ENCODE data around the gene GATA3. TPM values are rescaled to one million over a fixed set of nuclear protein-coding genes. Genes with fewer than 3 reads are reported as not detected.

Gene GATA3
- total RNA-seq, 1 experiment from 2014 or later: 3.1 TPM

- peaks cover 3% of the 10 kb centered on the region for H3K4me1 ChIP-seq (ENCODE audit: insufficient read depth, low read length, poor library complexity, severe bottlenecking)
- POLR2A ChIA-PET (ENCODE audit: low non-redundant PET): no interaction called here
- H3K27ac ChIP-seq (ENCODE audit: low read depth, low read length, poor library complexity, severe bottlenecking): no peak overlapping the region
- no peak for TF ChIP-seq EZH2 (IDR thresholded peaks at IDR 0.05; ENCODE audit: borderline replicate concordance, low read depth, low read length, poor library complexity, severe bottlenecking)
- no peak for TF ChIP-seq CTCF (conservative IDR thresholded peaks at IDR 0.05; ENCODE audit: low read depth, low read length)
- H3K27me3 ChIP-seq (replicated peaks; ENCODE audit: insufficient read depth, low read depth, low read length, poor library complexity): no peaks in the 10 kb centered on the region
- no TSS peak for BruUV-seq (replicated peaks)
- CTCF ChIA-PET: no interaction called here
- H3K4me3 ChIP-seq (ENCODE audit: low read depth, low read length, poor library complexity, severe bottlenecking): no peak overlapping the region
- intact Hi-C loops (cut with micrococcal nuclease; ENCODE audit: unreplicated experiment): no loop called here
- DNase-seq (ENCODE audit: low spot score): no peak
- peaks cover 3% of the 10 kb centered on the region for H3K36me3 ChIP-seq (ENCODE audit: insufficient read depth, low read length, poor library complexity, severe bottlenecking)
- H3K9me3 ChIP-seq (ENCODE audit: low read depth, low read length, poor library complexity, severe bottlenecking): no peaks in the 10 kb centered on the region
These were observed 11.2 kb downstream of the GATA3 start for GRCh38 chr10:8065651-8066050.

GRCh38 chr10:8066124-8066523, 11.6 kb downstream of the GATA3 start:
- TF ChIP-seq EZH2 (IDR thresholded peaks at IDR 0.05; ENCODE audit: borderline replicate concordance, low read depth, low read length, poor library complexity, severe bottlenecking) (no peak), CTCF (conservative IDR thresholded peaks at IDR 0.05; ENCODE audit: low read depth, low read length) (no peak)
- H3K27me3 ChIP-seq (replicated peaks; ENCODE audit: insufficient read depth, low read depth, low read length, poor library complexity): no peaks in the 10 kb centered on the region
- intact Hi-C loops (cut with micrococcal nuclease; ENCODE audit: unreplicated experiment): no loop called here

GRCh38 chr10:8066797-8067196, 12.3 kb downstream of the GATA3 start:
- TF ChIP-seq CTCF (conservative IDR thresholded peaks at IDR 0.05; ENCODE audit: low read depth, low read length) (no peak), EZH2 (IDR thresholded peaks at IDR 0.05; ENCODE audit: borderline replicate concordance, low read depth, low read length, poor library complexity, severe bottlenecking) (no peak)
- Histone ChIP-seq H3K4me3 (ENCODE audit: low read depth, low read length, poor library complexity, severe bottlenecking) (no peak overlapping the region), H3K27ac (ENCODE audit: low read depth, low read length, poor library complexity, severe bottlenecking) (no peak overlapping the region), H3K27me3 (replicated peaks; ENCODE audit: insufficient read depth, low read depth, low read length, poor library complexity) (no peaks in the 10 kb centered on the region), H3K36me3 (ENCODE audit: insufficient read depth, low read length, poor library complexity, severe bottlenecking) (no peaks in the 10 kb centered on the region), H3K9me3 (ENCODE audit: low read depth, low read length, poor library complexity, severe bottlenecking) (no peaks in the 10 kb centered on the region), H3K4me1 (ENCODE audit: insufficient read depth, low read length, poor library complexity, severe bottlenecking) (no peaks in the 10 kb centered on the region)
- intact Hi-C loops (cut with micrococcal nuclease; ENCODE audit: unreplicated experiment): no loop called here
- CTCF ChIA-PET: no interaction called here
- POLR2A ChIA-PET (ENCODE audit: low non-redundant PET): no interaction called here
- DNase-seq (ENCODE audit: low spot score): no peak
- BruUV-seq (replicated peaks): no TSS peak

More at GRCh38 chr10:8066124-8066523, 11.6 kb downstream of the GATA3 start:
- Histone ChIP-seq H3K9me3 (ENCODE audit: low read depth, low read length, poor library complexity, severe bottlenecking) (no peaks in the 10 kb centered on the region), H3K36me3 (ENCODE audit: insufficient read depth, low read length, poor library complexity, severe bottlenecking) (peaks cover 3% of the 10 kb centered on the region), H3K27ac (ENCODE audit: low read depth, low read length, poor library complexity, severe bottlenecking) (no peak overlapping the region), H3K4me3 (ENCODE audit: low read depth, low read length, poor library complexity, severe bottlenecking) (no peak overlapping the region), H3K4me1 (ENCODE audit: insufficient read depth, low read length, poor library complexity, severe bottlenecking) (no peaks in the 10 kb centered on the region)
- ChIA-PET CTCF (no interaction called here), POLR2A (ENCODE audit: low non-redundant PET) (no interaction called here)
- BruUV-seq (replicated peaks): no TSS peak
- DNase-seq (ENCODE audit: low spot score): no peak
